ENCODE measurements around the gene ESR1.

- TF ChIP-seq CTCF (IDR thresholded peaks at IDR 0.05) = no peak
- TF ChIP-seq POLR2A (IDR thresholded peaks at IDR 0.05) = no peak
Measured at GRCh38 chr6:152094992-152095592, 287.6 kb downstream of the ESR1 start.

All from right lobe of liver (tissue), 4 donors.